A549 treated with Mapracorat at 1 μM for 4 hours (cell line): ENCODE results near the gene HIP1. TPM values are rescaled to one million over a fixed set of nuclear protein-coding genes. Genes with fewer than 3 reads are reported as not detected.

Experiments used
- total RNA-seq: library from RNA; stranded (reverse); fragments of 200-300 nt; extraction: Qiagen RNA extraction; gene quantifications from 5 replicates; pipeline ENCODE4 v1.2.3, GENCODE V29; 2022

Gene HIP1
- 17.3 to 26.6 TPM (median 24.5 TPM) in 5 replicates for total RNA-seq

GRCh38 chr7:75738604-75738974 lies at the start of gene HIP1:
Gene HIP1 (minus strand): TSS chr7:75738941. CDS start chr7:75738920, 21 bp downstream.

GRCh38 chr7:75772081-75773077 lies 33.6 kb upstream of the HIP1 start, which contains the start of gene CCL26:
Gene CCL26 (minus strand): TSS chr7:75772211. CDS start chr7:75772176, 35 bp downstream.

GRCh38 chr7:75492020-75492419 lies 246.7 kb downstream of the HIP1 start, which contains the start of gene SPDYE5:
Gene SPDYE5 (plus strand): TSS chr7:75492320. CDS start chr7:75494048, 1,728 bp downstream.

GRCh38 chr7:75485979-75486643 lies 252.6 kb downstream of the HIP1 start, which contains the start of gene POM121C:
Gene POM121C (minus strand): TSS chr7:75486299. CDS start chr7:75441496, 44,803 bp downstream.

Other genes with a start within 250 kb of the HIP1 start
- not detected in 5 replicates for gene SPDYE5, start 246.6 kb downstream of the HIP1 start, total RNA-seq
- 8.5 to 9.9 TPM (median 9.6 TPM) in 5 replicates for gene CCL26, start 33.3 kb upstream of the HIP1 start, total RNA-seq
- gene CCL24, start 74.9 kb upstream of the HIP1 start, total RNA-seq: not detected in 5 replicates
- gene RHBDD2, start 140.1 kb upstream of the HIP1 start, total RNA-seq: 80.2 to 97.0 TPM (median 91.0 TPM) in 5 replicates
- 112 to 177 TPM (median 175 TPM) in 5 replicates for gene POR, start 176.2 kb upstream of the HIP1 start, total RNA-seq